K562 (cell line): ENCODE data around the gene PIK3CB. TPM values are rescaled to one million over a fixed set of nuclear protein-coding genes. Genes with fewer than 3 reads are reported as not detected.

ENCODE experiments used
- ATAC-seq: fragments of 200-7000 bp; cut with Tn5 transposase; 3 replicates; pipeline ENCODE4 v1.9.1; 2020; ENCODE audit warnings: moderate library complexity
- BruUV-seq: library from RNA; stranded (reverse); fragments of 400-500 nt; replicated peaks from 2 replicates; lab custom pipeline; 2021; lab: Mats Ljungman, UMichigan
- CTCF ChIA-PET: fragments of 300-600 bp; formaldehyde crosslinking; extraction: SDS; loops from one replicate; lab custom pipeline; 2021; ENCODE audit warnings: low intra/inter-chr PET ratio; lab: Yijun Ruan, JAX
- POLR2A ChIA-PET: fragments of 300-600, 350-650 bp; sonication (Branson Sonifier 250); formaldehyde crosslinking; extraction: SDS; loops from one replicate; lab custom pipeline; 2021; ENCODE audit warnings: antibody characterized with exemption, inconsistent platforms; lab: Yijun Ruan, JAX
- DNase-seq, 4 experiments: peaks; one replicate each; pipeline versions ENCODE4 v3.0.0 to v3.0.0-alpha.2; 2011 to 2018; ENCODE audit warnings: low spot score in 3 of 4, mixed read lengths in 3 of 4; ENCODE audit errors: extremely low read depth in 1 of 4
- FAIRE-seq: peaks from 2 replicates; lab custom pipeline; 2011; peaks lifted over from hg19 to GRCh38; lab: Jason Lieb, UNC
- H2AFZ ChIP-seq: 2 replicates; pipeline ENCODE4 v1.6.0; 2011; ENCODE audit warnings: low read depth, low read length, control low read depth, inconsistent platforms
- H3K27ac ChIP-seq: fragments of 200-600 bp; 3 replicates; pipeline ENCODE4 v1.8.0; 2011; ENCODE audit warnings: low read depth, mild to moderate bottlenecking, control low read depth, inconsistent platforms, low read length, moderate library complexity, mixed read lengths; ENCODE audit errors: extremely low read depth
- H3K27me3 ChIP-seq, 2 experiments: fragments of 300-600 bp in 1 of 2; 2 replicates in 1 of 2; 3 replicates in 1 of 2; pipeline versions ENCODE4 v1.6.0 to v1.8.0; 2011; ENCODE audit warnings: inconsistent platforms in 2 of 2, low read length in 2 of 2, mild to moderate bottlenecking in 1 of 2, mixed read lengths in 1 of 2, moderate library complexity in 1 of 2; ENCODE audit not compliant: control insufficient read depth in 2 of 2, insufficient read depth in 2 of 2
- H3K36me3 ChIP-seq: fragments of 300-600 bp; 3 replicates; pipeline ENCODE4 v1.8.0; 2011; ENCODE audit warnings: mild to moderate bottlenecking, low read length, inconsistent platforms; ENCODE audit not compliant: control insufficient read depth, insufficient read depth
- H3K4me1 ChIP-seq, 2 experiments: fragments of 200-600 bp in 1 of 2; replicated peaks in 1 of 2; 2 replicates in 1 of 2; 3 replicates in 1 of 2; pipeline versions ENCODE4 v1.5.1 to v1.8.0; 2011; ENCODE audit warnings: inconsistent platforms in 2 of 2, low read length in 2 of 2, mild to moderate bottlenecking in 1 of 2, mixed read lengths in 1 of 2, moderate library complexity in 1 of 2; ENCODE audit not compliant: control insufficient read depth in 2 of 2, insufficient read depth in 2 of 2
- H3K4me2 ChIP-seq: 2 replicates; pipeline ENCODE4 v1.6.1; 2011; ENCODE audit warnings: low read length, control low read depth, inconsistent platforms, mixed read lengths; ENCODE audit not compliant: insufficient read depth
- H3K4me3 ChIP-seq: fragments of 200-600 bp; sonication (generic), shearing (Covaris generic); 2 replicates; pipeline ENCODE4 v1.5.1; 2016; ENCODE audit warnings: control low read depth, inconsistent platforms
- H3K79me2 ChIP-seq: fragments of 200-600 bp; 3 replicates; pipeline ENCODE4 v1.8.0; 2011; ENCODE audit warnings: low read length, inconsistent platforms; ENCODE audit not compliant: control insufficient read depth, insufficient read depth
- H3K9ac ChIP-seq, 2 experiments: 2 replicates each; pipeline versions ENCODE4 v1.6.0 to v1.6.1; 2011; ENCODE audit warnings: low read depth in 2 of 2, low read length in 2 of 2, control low read depth in 1 of 2, inconsistent platforms in 1 of 2, mild to moderate bottlenecking in 1 of 2, mixed read lengths in 1 of 2; ENCODE audit not compliant: insufficient read depth in 1 of 2
- H3K9me1 ChIP-seq: one replicate; pipeline ENCODE4 v1.6.0; 2011; ENCODE audit warnings: inconsistent platforms, mild to moderate bottlenecking, low read length, moderate library complexity; ENCODE audit not compliant: control insufficient read depth, insufficient read depth
- H3K9me3 ChIP-seq: replicated peaks from 2 replicates; pipeline ENCODE4 v1.5.1; 2011; ENCODE audit warnings: low read depth, low read length, inconsistent platforms; ENCODE audit not compliant: control insufficient read depth, insufficient read depth
- H4K20me1 ChIP-seq: replicated peaks from 2 replicates; pipeline ENCODE4 v1.6.1; 2011; ENCODE audit warnings: low read length, inconsistent platforms, mixed read lengths; ENCODE audit not compliant: control insufficient read depth, insufficient read depth
- CBFA2T3 ChIP-seq: fragments of 450-650 bp; IDR thresholded peaks from 2 replicates; pipeline ENCODE4 v1.6.1; 2017
- KLF10 ChIP-seq: fragments of 250-450 bp; sonication (Bioruptor Pico); IDR thresholded peaks from 2 replicates; pipeline ENCODE4 v1.6.1; 2021; ENCODE audit warnings: matching md5 sums
- NFYB ChIP-seq: IDR thresholded peaks from 2 replicates; pipeline ENCODE4 v1.6.1; 2011; ENCODE audit warnings: mild to moderate bottlenecking, moderate library complexity; ENCODE audit not compliant: insufficient read length; ENCODE audit errors: extremely low read depth
- SMAD2 ChIP-seq: fragments of 150-350 bp; IDR thresholded peaks from 2 replicates; pipeline ENCODE4 v1.6.1; 2014; ENCODE audit warnings: low read depth, mild to moderate bottlenecking, low read length
- SPI1 ChIP-seq: IDR thresholded peaks from 2 replicates; pipeline ENCODE4 v1.6.1; 2011; ENCODE audit warnings: low read depth, low read length, control low read depth, borderline replicate concordance
- ZFP1 ChIP-seq: fragments of 450-650 bp; formaldehyde crosslinking; IDR thresholded peaks from 2 replicates; pipeline ENCODE4 v1.4.0; 2020; ENCODE audit warnings: mild to moderate bottlenecking, mixed read lengths
- ZNF121 ChIP-seq: sonication (generic); formaldehyde crosslinking; conservative IDR thresholded peaks from 2 replicates; pipeline ENCODE4 v1.8.0; 2022; ENCODE audit warnings: missing genetic modification reagents
- ZNF217 ChIP-seq: sonication (generic); formaldehyde crosslinking; IDR thresholded peaks from 2 replicates; pipeline ENCODE4 v1.8.0; 2022; ENCODE audit warnings: mild to moderate bottlenecking, missing genetic modification reagents
- ZNF436 ChIP-seq: fragments of 250-450, 450-650 bp; sonication (Bioruptor Pico); formaldehyde crosslinking; IDR thresholded peaks from 2 replicates; pipeline ENCODE4 v1.7.0; 2020; ENCODE audit warnings: mild to moderate bottlenecking
- WGBS: fragments of 100-300 bp; shearing (Covaris generic); methylation state at CpG from one replicate; pipeline ENCODE4 v1.1.6; 2016; ENCODE audit warnings: low coverage, mixed read lengths; ENCODE audit not compliant: insufficient coverage; ENCODE audit errors: missing lambda C conversion rate; 5-methylcytosine and 5-hydroxymethylcytosine counted together
- in situ Hi-C: fragments of 300-500 bp; cut with MboI; formaldehyde crosslinking; loops from 4 replicates; pipeline ENCODE4 v1.15.0; 2018; ENCODE audit warnings: inconsistent platforms, mixed read lengths
- intact Hi-C: fragments of 100-400 bp; cut with micrococcal nuclease; formaldehyde crosslinking; loops from 2 replicates; pipeline ENCODE4 v1.14.2; 2022
- polyA plus RNA-seq, 8 experiments: library from polyadenylated mRNA; depleted of rRNA in 4 of 8; stranded (reverse) in 5 of 8; unstranded in 3 of 8; fragments of >200 nt; fragmentation: Nextera tagmentation in 2 of 8; fragmentation: Illumina TruSeq in 1 of 8; extraction: Ambion mirVana in 2 of 8; extraction: Trizol in 1 of 8; gene quantifications; 2 replicates each; pipeline versions ENCODE4 v1.2.1 to v1.2.3, GENCODE V29; 2011 to 2014; ENCODE audit warnings: inconsistent platforms in 1 of 8, missing spikeins in 1 of 8
- total RNA-seq, 7 experiments: library from RNA; depleted of rRNA in 6 of 7; stranded (reverse); fragments of >200 nt in 6 of 7; fragmentation: Illumina TruSeq in 2 of 7; extraction: Trizol in 2 of 7; gene quantifications; 2 replicates each; pipeline versions ENCODE4 v1.2.1 to v1.2.3, GENCODE V29; 2011 to 2021; ENCODE audit warnings: low replicate concordance in 1 of 7

Gene PIK3CB
- total and polyA plus RNA-seq, 9 of the 15 experiments (the other 6 are each of a cell fraction or from before 2014, with no cell fraction given) = 15.3 to 62.6 (median 28.3) TPM

GRCh38 chr3:138771585-138771984, 63.1 kb downstream of the PIK3CB start:
- Histone ChIP-seq H3K4me2 (no peak overlapping the region), H3K36me3 (peaks cover 81% of the 10 kb centered on the region), H3K27ac (no peak overlapping the region), H3K9me3 (peaks cover 25% of the 10 kb centered on the region), H3K4me1 (peaks cover 0 to 4% of the 10 kb centered on the region in 2 experiments; a peak in 2 of 5 replicates), H3K27me3 (no peaks in the 10 kb centered on the region), H3K9me1 (no peaks in the 10 kb centered on the region), H3K4me3 (no peak overlapping the region), H4K20me1 (no peaks in the 10 kb centered on the region), H2AFZ (no peak overlapping the region), H3K9ac (no peak overlapping the region), H3K79me2 (peaks cover 94% of the 10 kb centered on the region)
- intact Hi-C loops (no loop called here), in situ Hi-C loops (no loop called here)
- DNase-seq (no peak), ATAC-seq (no peak), FAIRE-seq (no peak)
- peak; percentile 93 for TF ChIP-seq ZNF121 (CRISPR knock-in tag)
- no peak for TF ChIP-seq ZNF436 (CRISPR knock-in tag)
- TF ChIP-seq KLF10 (CRISPR knock-in tag) = no peak
- ChIA-PET CTCF (no interaction called here), POLR2A (interaction anchor here (1.3 kb wide), 1 partner anchor 21 kb away, joined by 3 read pairs; no protein-coding TSS in a partner anchor)
- no TSS peak for BruUV-seq
- WGBS = 94% methylated on average over 2 of the region's 2 CpGs

GRCh38 chr3:138769616-138770015, 65.1 kb downstream of the PIK3CB start:
- in situ Hi-C loops = no loop called here
- FAIRE-seq (no peak), DNase-seq (no peak), ATAC-seq (no peak)
- CTCF ChIA-PET = no interaction called here
- intact Hi-C loops = no loop called here
- no peaks in the 10 kb centered on the region for H3K27me3 ChIP-seq
- no peak overlapping the region for H3K4me2 ChIP-seq
- TF ChIP-seq SPI1 = no peak
- no peak for TF ChIP-seq ZFP1 (CRISPR knock-in tag)
- no peak for TF ChIP-seq NFYB
- TF ChIP-seq ZNF217 (CRISPR knock-in tag) = no peak
- no peak for TF ChIP-seq SMAD2
- TF ChIP-seq CBFA2T3 = peak; percentile 15; the same call in 1 of the 2 replicates
- H3K27ac ChIP-seq = no peak overlapping the region
- no peaks in the 10 kb centered on the region for H3K9me1 ChIP-seq
- TSS peak; percentile 21 for BruUV-seq
- no peak overlapping the region for H3K4me3 ChIP-seq
- H3K4me1 ChIP-seq = peaks cover 2 to 4% of the 10 kb centered on the region in 2 experiments; a peak in 3 of 5 replicates
- no peak overlapping the region for H2AFZ ChIP-seq
- H3K9me3 ChIP-seq = peaks cover 25% of the 10 kb centered on the region
- H3K79me2 ChIP-seq = peaks cover 94% of the 10 kb centered on the region
- POLR2A ChIA-PET = interaction anchor here (0.6 kb wide), 1 partner anchor 37 kb away, joined by 3 read pairs; no protein-coding TSS in a partner anchor
- peaks cover 68% of the 10 kb centered on the region for H3K36me3 ChIP-seq
- H3K9ac ChIP-seq = no peak overlapping the region
- no peaks in the 10 kb centered on the region for H4K20me1 ChIP-seq
